GM23338 (cell line): ENCODE measurements around the gene MEAK7.

Experiments used
- CTCF ChIP-seq, 2 experiments: fragments of 200-600 bp in 1 of 2; sonication (generic) in 1 of 2; conservative IDR thresholded peaks; 2 replicates each; pipeline versions ENCODE4 v1.5.1 to v1.6.1; 2016 to 2017; ENCODE audit warnings: antibody characterized with exemption in 2 of 2, low read depth in 2 of 2, mild to moderate bottlenecking in 2 of 2, moderate library complexity in 1 of 2
- ETS1 ChIP-seq: IDR thresholded peaks from 2 replicates; pipeline ENCODE4 v1.6.1; 2016; ENCODE audit warnings: antibody characterized with exemption
- EZH2 ChIP-seq: fragments of 200-600 bp; sonication (generic); IDR thresholded peaks from one replicate; pipeline ENCODE4 v1.8.0; 2017; ENCODE audit warnings: antibody characterized with exemption, mild to moderate bottlenecking, low read depth; ENCODE audit not compliant: unreplicated experiment
- EZH2phosphoT487 ChIP-seq: fragments of 200-600 bp; sonication (generic); IDR thresholded peaks from one replicate; pipeline ENCODE4 v1.8.1; 2018; ENCODE audit warnings: antibody characterized with exemption; ENCODE audit not compliant: unreplicated experiment
- JUNB ChIP-seq: IDR thresholded peaks from one replicate; pipeline ENCODE4 v1.6.1; 2016; ENCODE audit warnings: antibody characterized with exemption; ENCODE audit not compliant: unreplicated experiment
- NANOG ChIP-seq: IDR thresholded peaks from 2 replicates; pipeline ENCODE4 v1.6.1; 2016; ENCODE audit warnings: antibody characterized with exemption, borderline replicate concordance
- POLR2AphosphoS5 ChIP-seq: IDR thresholded peaks from 2 replicates; pipeline ENCODE4 v1.6.1; 2016; ENCODE audit warnings: antibody characterized with exemption, low read depth
- REST ChIP-seq: IDR thresholded peaks from one replicate; pipeline ENCODE4 v1.6.1; 2018; ENCODE audit warnings: antibody characterized with exemption; ENCODE audit not compliant: unreplicated experiment
- STAT1 ChIP-seq: IDR thresholded peaks from one replicate; pipeline ENCODE4 v1.6.1; 2016; ENCODE audit warnings: antibody characterized with exemption; ENCODE audit not compliant: unreplicated experiment
- ZNF114 ChIP-seq: fragments of 250-450 bp; sonication (Bioruptor Pico); IDR thresholded peaks from 2 replicates; pipeline ENCODE4 v1.5.0; 2020; ENCODE audit warnings: mild to moderate bottlenecking, moderate library complexity

- TF ChIP-seq CTCF (conservative IDR thresholded peaks at IDR 0.05; ENCODE audit: low read depth in 2 of 2) (no peak), POLR2AphosphoS5 (no peak), EZH2 (no peak), EZH2phosphoT487 (no peak), REST (no peak), STAT1 (no peak), JUNB (no peak), NANOG (no peak), ZNF114 (CRISPR knock-in tag) (no peak), ETS1 (no peak)
Measured at GRCh38 chr16:84462296-84463210, 41.9 kb downstream of the MEAK7 start.
